ENCODE data around the gene OR8H3.
"Not testable (repeated sequence)": the region's sequence is repeated elsewhere in the genome, so short reads cannot be mapped to it uniquely, and the experiment has no call there.

OR8H3 gene

DNA sequence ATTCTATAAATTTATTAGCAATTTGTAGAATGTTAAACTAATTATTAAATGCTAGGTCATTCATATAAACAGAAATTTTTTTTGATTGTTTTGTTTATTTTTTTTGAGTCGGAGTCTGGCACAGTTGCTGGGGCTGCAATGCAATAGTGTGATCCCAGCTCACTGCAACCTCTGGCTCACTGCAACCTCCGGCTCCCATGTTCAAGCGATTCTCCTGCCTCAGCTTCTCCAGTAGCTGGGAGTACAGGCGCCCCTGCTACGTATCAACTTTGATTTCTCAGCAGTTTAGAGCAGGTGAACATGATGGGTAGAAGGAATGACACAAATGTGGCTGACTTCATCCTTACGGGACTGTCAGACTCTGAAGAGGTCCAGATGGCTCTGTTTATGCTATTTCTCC is at the start of gene OR8H3:
OR8H3 (plus strand) TSS at position 301 of the 400 bp plus-strand sequence; CDS start at position 301, 0 bp downstream.
- DNase-seq (ENCODE audit: low read depth in 2 of 2) = no peak

DNA sequence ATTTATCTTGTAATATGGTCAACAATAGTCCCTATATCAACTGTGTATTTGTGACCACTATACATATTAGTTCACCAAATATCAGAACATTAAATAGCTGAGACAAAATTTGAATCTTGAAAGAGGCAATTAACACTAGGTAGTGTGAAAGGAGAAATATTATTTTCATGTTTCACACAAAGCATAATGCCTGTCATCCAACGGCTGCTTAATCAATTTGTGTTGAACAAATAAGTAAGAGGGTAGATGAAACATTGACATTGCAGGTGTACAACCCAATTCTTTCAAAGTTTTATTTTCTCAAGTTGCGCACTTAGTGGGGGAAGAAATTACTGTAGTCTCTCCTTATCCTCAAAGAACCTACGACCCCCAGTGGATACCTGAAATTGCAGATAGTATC is 32.5 kb upstream of the OR8H3 start:
- DNase-seq (ENCODE audit: low read depth in 2 of 2) = no peak

- no peak for DNase-seq (ENCODE audit: low read depth in 2 of 2)
These were observed 29.2 kb upstream of the OR8H3 start, which contains the start of gene OR8I2 for GRCh38 chr11:56093008-56093407. TSS of gene OR8I2 (plus strand) at chr11:56093308. CDS start at chr11:56093308, 0 bp downstream.

DNA sequence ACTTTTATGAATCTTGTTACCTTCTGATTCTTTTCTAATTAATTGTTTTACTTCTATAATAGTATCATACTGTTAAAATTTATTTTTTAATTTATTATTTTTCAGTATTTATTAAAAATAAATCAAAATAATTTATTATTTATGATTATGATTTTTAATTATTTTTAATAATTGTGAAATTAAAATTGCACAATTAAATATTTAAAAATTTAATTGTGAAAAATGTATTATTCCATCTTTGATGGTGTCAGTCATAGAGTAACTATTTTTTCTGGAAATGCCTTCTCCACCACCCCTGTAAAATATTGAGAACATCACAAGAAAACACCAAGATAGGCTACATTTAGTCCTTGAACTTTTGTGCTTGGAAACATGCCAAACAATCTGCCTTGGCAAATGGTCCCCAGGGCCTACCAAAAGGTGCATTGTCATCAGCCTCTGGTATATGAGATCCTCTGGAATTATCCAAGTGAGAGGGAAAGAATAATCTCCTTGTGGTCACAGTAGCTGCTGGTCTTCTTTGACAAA is 18.9 kb upstream of the OR8H3 start, which contains the start of gene OR8H2:
OR8H2 (plus strand) TSS at position 478 of the 528 bp plus-strand sequence. CDS start 1,356 bp downstream, outside the sequence.
- DNase-seq (ENCODE audit: low read depth in 2 of 2) = no peak

DNA sequence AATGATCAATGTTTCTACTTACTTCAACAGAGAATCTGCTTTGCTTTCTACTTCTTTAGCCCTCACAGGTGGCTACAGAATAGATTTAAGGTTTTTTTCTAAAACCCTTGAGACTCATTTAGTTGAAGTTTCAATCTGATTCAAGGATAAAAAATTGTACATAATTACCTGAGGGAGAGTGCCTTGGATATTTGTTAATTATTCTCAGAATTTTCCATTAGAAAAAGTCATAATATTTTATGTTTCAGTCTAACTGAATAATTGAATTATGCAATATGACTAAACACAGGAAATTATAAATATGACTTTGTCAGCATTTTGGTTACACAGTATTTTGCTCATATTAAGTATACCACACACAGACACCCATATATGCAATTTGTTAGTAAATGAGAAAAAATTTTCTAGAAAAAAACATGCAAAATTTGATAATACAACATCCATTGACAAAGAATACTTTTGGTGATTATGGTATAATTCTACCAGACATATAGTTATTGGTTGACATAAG is 18.0 kb downstream of the OR8H3 start, which contains the start of gene OR8J3:
OR8J3 (minus strand) TSS at position 51 of the 511 bp plus-strand sequence. CDS start 2,483 bp downstream, outside the sequence.
- no peak for DNase-seq (ENCODE audit: low read depth in 2 of 2)

- DNase-seq (ENCODE audit: low read depth in 2 of 2) = not testable (repeated sequence)
These were observed 21.5 kb downstream of the OR8H3 start for GRCh38 chr11:56143681-56144080.

GRCh38 chr11:56151376-56151775 is 29.2 kb downstream of the OR8H3 start:
- no peak for DNase-seq (ENCODE audit: low read depth in 2 of 2)

DNA sequence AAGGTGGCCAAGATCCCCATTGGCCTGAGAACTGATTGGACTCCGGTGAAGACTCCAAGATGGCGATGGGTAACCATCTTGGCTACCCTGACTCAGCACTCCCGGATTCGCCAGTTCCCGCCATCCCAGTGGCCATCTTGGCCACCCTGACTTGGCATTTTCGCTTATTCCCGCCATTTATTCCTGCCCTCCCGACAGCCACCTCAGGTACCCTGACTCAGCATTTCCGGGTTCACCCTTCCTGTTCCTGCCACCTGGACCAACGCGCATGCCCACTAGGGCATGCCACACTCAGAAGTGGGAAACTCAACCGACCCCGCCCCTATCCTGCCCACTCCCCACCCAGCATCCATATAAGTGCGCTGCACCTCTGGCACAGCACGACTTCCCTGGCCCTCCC is 30.2 kb downstream of the OR8H3 start:
- no peak for DNase-seq (ENCODE audit: low read depth in 2 of 2)

DNA sequence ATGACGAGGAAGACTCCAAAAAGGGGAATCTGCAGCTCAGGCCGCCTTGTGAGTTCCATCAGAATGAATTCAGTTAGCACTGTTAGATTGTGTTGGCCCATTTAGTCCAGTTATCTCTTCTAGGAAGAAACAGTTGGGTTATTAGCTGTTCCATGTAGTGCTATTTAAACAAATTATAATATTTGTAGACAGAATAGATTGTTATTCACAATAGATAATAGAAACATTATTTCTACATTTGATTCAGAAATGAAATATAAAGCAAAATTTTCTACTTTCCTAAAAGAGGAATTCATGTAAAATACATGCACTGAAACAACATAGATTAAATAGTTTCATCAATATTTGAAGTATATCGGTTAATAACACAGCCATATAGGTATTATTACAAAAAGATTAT is 38.0 kb downstream of the OR8H3 start, which contains the start of gene OR8K5:
OR8K5 (minus strand) TSS at position 101 of the 400 bp plus-strand sequence; CDS start at position 101, 0 bp downstream.
- no peak for DNase-seq (ENCODE audit: low read depth in 2 of 2)

- no peak for DNase-seq (ENCODE audit: low read depth in 2 of 2)
These were observed 41.6 kb downstream of the OR8H3 start for GRCh38 chr11:56163804-56164203.

DNA sequence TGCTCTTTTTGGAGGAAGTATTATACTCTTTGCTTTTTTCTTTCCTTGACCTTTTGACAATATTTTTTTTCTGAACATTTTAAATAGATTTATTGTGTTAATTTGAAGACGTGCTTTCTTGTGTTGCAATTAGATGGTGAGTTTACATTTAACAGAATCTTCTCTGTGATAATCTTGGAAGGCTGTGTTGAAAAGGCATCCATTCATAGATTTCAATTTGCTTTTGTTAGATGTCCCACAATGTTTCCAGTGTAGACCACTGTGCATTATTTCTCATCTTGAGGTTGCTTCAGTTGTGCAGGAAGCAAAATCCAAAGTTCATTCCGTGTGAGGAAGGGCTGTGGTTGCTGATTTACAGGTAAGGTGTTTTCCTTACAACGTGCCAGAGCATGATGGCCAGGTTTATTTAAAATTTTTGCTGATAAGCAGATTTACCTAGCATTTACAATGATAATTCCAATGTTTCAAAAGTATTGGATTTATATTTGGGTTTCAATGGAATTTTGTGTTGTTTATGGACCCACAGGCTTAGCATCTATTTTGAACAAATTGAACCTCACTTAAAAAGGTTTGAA is 50.2 kb downstream of the OR8H3 start:
- no peak for DNase-seq (ENCODE audit: low read depth in 2 of 2)

Measured in stimulated activated CD8-positive, alpha-beta memory T cell treated with anti-CD3 and anti-CD28 coated beads, Interleukin-2, amount 100 ng/mL, for 48 hours (primary cell).